ENCODE measurements around the gene SHLD1.

SHLD1 gene

GRCh38 chr20:5807431-5807830 is 57.2 kb downstream of the SHLD1 start:
- DNase-seq (ENCODE audit: low read depth), result no peak
- no peak overlapping the region for H3K4me3 ChIP-seq (ENCODE audit: low read depth, low read length)
- TF ChIP-seq CTCF (IDR thresholded peaks at IDR 0.05; ENCODE audit: control insufficient read depth, extremely low read depth, insufficient read depth), result no peak

GRCh38 chr20:5808901-5809300 is 58.7 kb downstream of the SHLD1 start:
- no peak for TF ChIP-seq CTCF (IDR thresholded peaks at IDR 0.05; ENCODE audit: control insufficient read depth, extremely low read depth, insufficient read depth)
- H3K4me3 ChIP-seq (ENCODE audit: low read depth, low read length), result no peak overlapping the region
- no peak for DNase-seq (ENCODE audit: low read depth)

GRCh38 chr20:5809495-5809894 is 59.3 kb downstream of the SHLD1 start:
- H3K4me3 ChIP-seq (ENCODE audit: low read depth, low read length), result no peak overlapping the region
- no peak for TF ChIP-seq CTCF (IDR thresholded peaks at IDR 0.05; ENCODE audit: control insufficient read depth, extremely low read depth, insufficient read depth)
- no peak for DNase-seq (ENCODE audit: low read depth)

GRCh38 chr20:5810800-5811422 is 60.7 kb downstream of the SHLD1 start:
- no peak for DNase-seq (ENCODE audit: low read depth)
- H3K4me3 ChIP-seq (ENCODE audit: low read depth, low read length), result no peak overlapping the region
- TF ChIP-seq CTCF (IDR thresholded peaks at IDR 0.05; ENCODE audit: control insufficient read depth, extremely low read depth, insufficient read depth), result no peak

- DNase-seq (ENCODE audit: low read depth), result no peak
- H3K4me3 ChIP-seq (ENCODE audit: low read depth, low read length), result no peak overlapping the region
- no peak for TF ChIP-seq CTCF (IDR thresholded peaks at IDR 0.05; ENCODE audit: control insufficient read depth, extremely low read depth, insufficient read depth)
These were observed 61.5 kb downstream of the SHLD1 start for GRCh38 chr20:5811746-5812145.

GRCh38 chr20:5818346-5818681 is 68.1 kb downstream of the SHLD1 start:
- DNase-seq (ENCODE audit: low read depth), result no peak
- H3K4me3 ChIP-seq (ENCODE audit: low read depth, low read length), result no peak overlapping the region
- TF ChIP-seq CTCF (IDR thresholded peaks at IDR 0.05; ENCODE audit: control insufficient read depth, extremely low read depth, insufficient read depth), result no peak

- DNase-seq (ENCODE audit: low read depth), result no peak
- H3K4me3 ChIP-seq (ENCODE audit: low read depth, low read length), result no peak overlapping the region
- no peak for TF ChIP-seq CTCF (IDR thresholded peaks at IDR 0.05; ENCODE audit: control insufficient read depth, extremely low read depth, insufficient read depth)
These were observed 70.5 kb downstream of the SHLD1 start for GRCh38 chr20:5820738-5821137.
